Measurements from ENCODE around the gene VSX1. TPM values are rescaled to one million over a fixed set of nuclear protein-coding genes. Genes with fewer than 3 reads are reported as not detected.

The VSX1 gene
- total and polyA plus RNA-seq, 9 donors, result 0.11 to 1.4 (median 0.75) TPM; not detected in 2

DNA sequence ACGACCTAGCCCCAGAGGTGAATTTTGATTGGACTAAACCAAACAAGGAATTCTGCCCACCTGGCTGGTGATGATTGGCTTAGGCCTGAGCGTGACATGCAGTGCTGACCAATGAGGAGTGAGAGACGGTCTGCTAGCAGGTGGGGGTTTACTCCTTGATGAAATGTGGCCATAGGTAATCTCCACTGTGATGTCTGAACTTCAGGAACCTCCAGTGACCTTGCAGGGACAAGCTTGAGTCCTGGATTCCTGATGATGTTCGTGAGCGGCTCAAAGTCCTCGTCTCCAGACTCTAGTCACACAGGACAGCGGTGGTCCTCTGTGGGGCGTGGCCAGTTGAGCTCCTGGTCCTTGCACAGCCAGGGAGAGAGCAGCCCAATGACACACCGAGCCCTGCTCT, 8.4 kb downstream of the VSX1 start:
- H3K27me3 ChIP-seq, result no peaks in the 10 kb centered on the region
- intact Hi-C loops (cut with DNase I), result loop anchor here in 1 of 4 donors (10.0 kb wide), 1 partner anchor 321 kb away; the partner anchor contains the start of gene ABHD12
- no peak for DNase-seq

DNA sequence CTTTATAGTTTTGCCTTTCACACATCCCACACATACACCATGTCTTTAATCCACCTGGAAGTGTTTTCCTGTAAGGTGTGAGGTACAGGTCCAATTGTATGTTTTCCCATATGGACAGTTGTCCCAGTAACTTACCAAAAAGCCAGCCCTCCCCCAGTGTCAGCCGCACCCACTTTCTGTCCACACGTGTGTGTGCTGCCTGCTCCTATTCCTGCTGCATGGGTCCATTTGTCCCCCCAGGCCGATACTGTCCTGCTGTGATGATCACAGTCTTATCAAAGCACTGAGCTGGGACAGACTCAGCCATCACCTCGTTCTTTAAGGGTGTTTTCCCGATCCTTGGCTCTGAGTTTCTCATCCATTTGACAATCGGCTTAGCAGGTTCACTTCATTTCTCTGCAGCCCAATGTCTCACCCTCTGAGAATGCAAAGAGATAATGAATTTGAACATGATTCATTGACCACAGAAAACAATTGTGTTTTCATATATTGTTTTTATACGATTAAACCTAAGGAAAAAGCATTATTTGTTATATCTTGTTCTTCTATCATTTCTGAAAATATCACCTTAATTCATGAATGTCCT, 9.6 kb downstream of the VSX1 start:
- 50 to 63% (median 53%) methylated on average over 7 of the region's 7 CpGs for WGBS, 3 donors
- intact Hi-C loops (cut with DNase I), result loop anchor here in 1 of 4 donors (10.0 kb wide), 1 partner anchor 322 kb away; the partner anchor contains the start of gene ABHD12

More for the DNA sequence above, 8.4 kb downstream of the VSX1 start:
- H3K4me3 ChIP-seq, result no peak overlapping the region
- 65 to 75% (median 72%) methylated on average over 9 of the region's 9 CpGs for WGBS, 3 donors
- no peaks in the 10 kb centered on the region for H3K9me3 ChIP-seq
- TF ChIP-seq EP300 (IDR thresholded peaks at IDR 0.05) (no peak), POLR2A (IDR thresholded peaks at IDR 0.05) (no peak)
- TF ChIP-seq, protein P1, sequence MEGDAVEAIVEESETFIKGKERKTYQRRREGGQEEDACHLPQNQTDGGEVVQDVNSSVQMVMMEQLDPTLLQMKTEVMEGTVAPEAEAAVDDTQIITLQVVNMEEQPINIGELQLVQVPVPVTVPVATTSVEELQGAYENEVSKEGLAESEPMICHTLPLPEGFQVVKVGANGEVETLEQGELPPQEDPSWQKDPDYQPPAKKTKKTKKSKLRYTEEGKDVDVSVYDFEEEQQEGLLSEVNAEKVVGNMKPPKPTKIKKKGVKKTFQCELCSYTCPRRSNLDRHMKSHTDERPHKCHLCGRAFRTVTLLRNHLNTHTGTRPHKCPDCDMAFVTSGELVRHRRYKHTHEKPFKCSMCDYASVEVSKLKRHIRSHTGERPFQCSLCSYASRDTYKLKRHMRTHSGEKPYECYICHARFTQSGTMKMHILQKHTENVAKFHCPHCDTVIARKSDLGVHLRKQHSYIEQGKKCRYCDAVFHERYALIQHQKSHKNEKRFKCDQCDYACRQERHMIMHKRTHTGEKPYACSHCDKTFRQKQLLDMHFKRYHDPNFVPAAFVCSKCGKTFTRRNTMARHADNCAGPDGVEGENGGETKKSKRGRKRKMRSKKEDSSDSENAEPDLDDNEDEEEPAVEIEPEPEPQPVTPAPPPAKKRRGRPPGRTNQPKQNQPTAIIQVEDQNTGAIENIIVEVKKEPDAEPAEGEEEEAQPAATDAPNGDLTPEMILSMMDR (IDR thresholded peaks at IDR 0.05), result no peak
- peaks cover 1% of the 10 kb centered on the region for H3K4me1 ChIP-seq (ENCODE audit: insufficient read depth)
- no peaks in the 10 kb centered on the region for H3K36me3 ChIP-seq
- H3K27ac ChIP-seq, result no peak overlapping the region

DNA sequence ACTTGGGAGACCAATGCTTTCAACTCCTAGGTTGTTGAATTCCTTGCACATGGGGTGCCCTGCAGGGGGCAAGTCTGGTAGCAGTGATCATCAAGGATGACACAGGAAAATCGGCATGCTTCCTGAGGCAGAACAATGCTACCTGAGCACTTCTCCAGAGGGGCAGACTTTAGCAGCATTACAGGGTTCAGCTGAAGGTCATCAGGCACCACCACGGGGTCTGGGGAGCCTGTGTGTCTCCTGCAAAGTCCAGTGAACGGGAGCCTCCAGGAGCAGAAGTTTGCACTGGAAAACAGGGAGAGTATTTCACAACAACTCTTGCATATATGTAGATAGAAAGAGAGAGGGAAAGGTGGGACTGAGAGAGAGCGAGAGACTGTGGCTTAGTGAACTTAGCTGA, 10.2 kb downstream of the VSX1 start:
- H3K27me3 ChIP-seq, result no peaks in the 10 kb centered on the region
- no peaks in the 10 kb centered on the region for H3K4me1 ChIP-seq (ENCODE audit: insufficient read depth)
- TF ChIP-seq POLR2A (IDR thresholded peaks at IDR 0.05), result no peak
- TF ChIP-seq EP300 (IDR thresholded peaks at IDR 0.05), result no peak
- TF ChIP-seq, protein P1 (IDR thresholded peaks at IDR 0.05), result no peak
- H3K36me3 ChIP-seq, result no peaks in the 10 kb centered on the region
- H3K27ac ChIP-seq, result no peak overlapping the region
- WGBS, 3 donors, result 23 to 35% (median 29%) methylated on average over 4 of the region's 4 CpGs
- no peak overlapping the region for H3K4me3 ChIP-seq
- intact Hi-C loops (cut with DNase I), result loop anchor here in 1 of 4 donors (10.0 kb wide), 1 partner anchor 323 kb away; the partner anchor contains the start of gene ABHD12
- no peaks in the 10 kb centered on the region for H3K9me3 ChIP-seq
- DNase-seq, result no peak

More for the DNA sequence above, 9.6 kb downstream of the VSX1 start:
- H3K4me3 ChIP-seq, result no peak overlapping the region
- DNase-seq, result no peak
- no peaks in the 10 kb centered on the region for H3K4me1 ChIP-seq (ENCODE audit: insufficient read depth)
- no peaks in the 10 kb centered on the region for H3K36me3 ChIP-seq
- no peaks in the 10 kb centered on the region for H3K27me3 ChIP-seq
- TF ChIP-seq, protein P1 (IDR thresholded peaks at IDR 0.05), result no peak
- H3K9me3 ChIP-seq, result no peaks in the 10 kb centered on the region
- H3K27ac ChIP-seq, result no peak overlapping the region

DNA sequence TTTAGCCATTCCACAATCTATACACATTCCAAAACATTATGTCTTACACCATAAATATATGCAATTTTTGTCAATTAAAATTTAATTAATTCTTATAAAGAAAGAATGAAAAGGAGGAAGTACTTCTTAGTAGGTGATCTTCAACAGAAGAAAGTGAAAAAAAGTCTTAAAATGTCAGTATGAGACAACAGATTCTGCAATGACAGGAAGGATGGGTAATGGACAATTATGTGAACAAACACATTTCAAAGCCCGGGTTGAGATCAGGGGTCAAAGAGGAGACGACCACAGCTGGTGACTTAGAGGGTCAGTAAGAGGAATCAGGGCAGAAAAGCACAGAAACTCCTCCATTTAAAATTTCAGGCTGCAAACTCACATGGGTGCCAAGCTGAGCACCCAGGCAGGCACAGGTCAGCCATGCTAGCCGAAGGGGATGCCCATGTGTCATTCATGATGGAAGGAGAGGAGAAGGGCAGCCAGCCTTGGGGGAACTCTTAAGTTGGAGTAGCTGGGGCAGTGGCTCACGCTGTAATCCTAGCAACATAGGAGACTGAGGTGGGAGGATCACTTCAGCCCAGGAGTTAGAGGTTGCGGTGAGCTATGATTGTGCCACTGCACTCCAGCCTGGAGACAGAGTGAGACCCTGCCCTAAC, 11.0 kb downstream of the VSX1 start:
- H3K27ac ChIP-seq, result no peak overlapping the region
- peak in 1 of 5 donors; percentile 2 for DNase-seq
- H3K27me3 ChIP-seq, result no peaks in the 10 kb centered on the region
- H3K4me1 ChIP-seq (ENCODE audit: insufficient read depth), result no peaks in the 10 kb centered on the region
- intact Hi-C loops (cut with DNase I), result loop anchor here in 1 of 4 donors (10.0 kb wide), 1 partner anchor 324 kb away; the partner anchor contains the start of gene ABHD12
- WGBS, 3 donors, result 50 to 63% (median 59%) methylated on average over 5 of the region's 5 CpGs
- no peaks in the 10 kb centered on the region for H3K9me3 ChIP-seq
- no peak overlapping the region for H3K4me3 ChIP-seq
- H3K36me3 ChIP-seq, result no peaks in the 10 kb centered on the region
- TF ChIP-seq, protein P1 (IDR thresholded peaks at IDR 0.05), result no peak
- TF ChIP-seq EP300 (IDR thresholded peaks at IDR 0.05) (no peak), POLR2A (IDR thresholded peaks at IDR 0.05) (no peak)

All from ovary (tissue), 9 donors.